Progenitor cell of endocrine pancreas (in vitro differentiated cells): Measurements from ENCODE around the gene BBS1. TPM values are rescaled to one million over a fixed set of nuclear protein-coding genes. Genes with fewer than 3 reads are reported as not detected.

Experiments
- DNase-seq: peaks from one replicate; pipeline ENCODE4 v3.0.0; 2021; ENCODE audit warnings: low spot score; ENCODE audit not compliant: unreplicated experiment
- H3K27ac Mint-ChIP-seq: 2 replicates; pipeline ENCODE4 v1.8.0; 2021; ENCODE audit warnings: mild to moderate bottlenecking, moderate library complexity, mixed read lengths
- H3K27me3 Mint-ChIP-seq: 2 replicates; pipeline ENCODE4 v1.8.0; 2021; ENCODE audit warnings: mixed read lengths
- H3K36me3 Mint-ChIP-seq: 2 replicates; pipeline ENCODE4 v1.8.0; 2022; ENCODE audit warnings: mixed read lengths; ENCODE audit not compliant: insufficient read depth
- H3K4me1 Mint-ChIP-seq: 2 replicates; pipeline ENCODE4 v1.8.0; 2021; ENCODE audit warnings: low read depth, mixed read lengths
- H3K4me3 Mint-ChIP-seq: 2 replicates; pipeline ENCODE4 v1.8.0; 2021; ENCODE audit warnings: low read depth, mild to moderate bottlenecking, moderate library complexity, mixed read lengths
- H3K9me3 Mint-ChIP-seq: 2 replicates; pipeline ENCODE4 v1.8.0; 2021; ENCODE audit warnings: low read depth, mixed read lengths
- CTCF ChIP-seq: fragments of 200-600 bp; sonication (generic); IDR thresholded peaks from one replicate; pipeline ENCODE4 v1.5.0; 2021; ENCODE audit warnings: antibody characterized with exemption, mild to moderate bottlenecking; ENCODE audit not compliant: unreplicated experiment
- total RNA-seq: library from RNA; stranded (reverse); gene quantifications from 2 replicates; pipeline ENCODE4 v1.2.1, GENCODE V29; 2021

The BBS1 gene
- total RNA-seq, 1 donor from 2014 or later, result 80.3 TPM

- Mint-ChIP-seq H3K27me3 (peaks cover 7% of the 10 kb centered on the region), H3K27ac (no peak overlapping the region), H3K9me3 (no peaks in the 10 kb centered on the region), H3K36me3 (no peaks in the 10 kb centered on the region), H3K4me1 (no peaks in the 10 kb centered on the region), H3K4me3 (no peak overlapping the region)
- no peak for DNase-seq
- no peak for TF ChIP-seq CTCF
Observed at GRCh38 chr11:66554602-66555001, 44.2 kb downstream of the BBS1 start.

GRCh38 chr11:66555416-66555815 lies 45.0 kb downstream of the BBS1 start:
- Mint-ChIP-seq H3K9me3 (no peaks in the 10 kb centered on the region), H3K4me1 (no peaks in the 10 kb centered on the region), H3K27ac (no peak overlapping the region), H3K4me3 (no peak overlapping the region), H3K36me3 (no peaks in the 10 kb centered on the region), H3K27me3 (peaks cover 4% of the 10 kb centered on the region)
- TF ChIP-seq CTCF, result no peak
- DNase-seq, result no peak

GRCh38 chr11:66556086-66556485 lies 45.7 kb downstream of the BBS1 start:
- Mint-ChIP-seq H3K4me1 (no peaks in the 10 kb centered on the region), H3K27me3 (peaks cover 3% of the 10 kb centered on the region), H3K9me3 (no peaks in the 10 kb centered on the region), H3K4me3 (no peak overlapping the region), H3K36me3 (no peaks in the 10 kb centered on the region), H3K27ac (no peak overlapping the region)
- TF ChIP-seq CTCF, result no peak
- no peak for DNase-seq

GRCh38 chr11:66557733-66558326 lies 47.4 kb downstream of the BBS1 start:
- Mint-ChIP-seq H3K36me3 (no peaks in the 10 kb centered on the region), H3K4me1 (no peaks in the 10 kb centered on the region), H3K4me3 (no peak overlapping the region), H3K27ac (no peak overlapping the region), H3K9me3 (no peaks in the 10 kb centered on the region), H3K27me3 (peaks cover 3% of the 10 kb centered on the region)
- TF ChIP-seq CTCF, result no peak
- DNase-seq, result no peak

- no peak overlapping the region for H3K4me3 Mint-ChIP-seq
- no peaks in the 10 kb centered on the region for H3K4me1 Mint-ChIP-seq
- no peak for TF ChIP-seq CTCF
- H3K9me3 Mint-ChIP-seq, result no peaks in the 10 kb centered on the region
- DNase-seq, result no peak
- H3K27ac Mint-ChIP-seq, result no peak overlapping the region
- peaks cover 3% of the 10 kb centered on the region for H3K27me3 Mint-ChIP-seq
- H3K36me3 Mint-ChIP-seq, result no peaks in the 10 kb centered on the region
Observed at GRCh38 chr11:66559142-66559865, 48.9 kb downstream of the BBS1 start.
